Neuronal stem cell (in vitro differentiated cells): ENCODE results near the gene ABR.
A peak's percentile ranks its signal among the peaks of the same experiment; 100 is the strongest.

Experiments used
- DNase-seq: peaks from one replicate; pipeline ENCODE4 v3.0.0-alpha.2; 2013; ENCODE audit warnings: low spot score
- H2AFZ ChIP-seq: one replicate; pipeline ENCODE4 v1.6.1; 2013; ENCODE audit warnings: mild to moderate bottlenecking, low read length, inconsistent platforms
- H2AK5ac ChIP-seq: 2 replicates; pipeline ENCODE4 v1.6.1; 2013; ENCODE audit warnings: low read depth, mild to moderate bottlenecking, inconsistent platforms, low read length, moderate library complexity, mixed read lengths
- H2BK120ac ChIP-seq: 2 replicates; pipeline ENCODE4 v1.6.1; 2013; ENCODE audit warnings: low read depth, mild to moderate bottlenecking, inconsistent platforms, low read length, moderate library complexity, mixed read lengths
- H2BK12ac ChIP-seq: one replicate; pipeline ENCODE4 v1.6.1; 2013; ENCODE audit warnings: low read length, inconsistent platforms
- H2BK15ac ChIP-seq: 2 replicates; pipeline ENCODE4 v1.6.1; 2013; ENCODE audit warnings: mild to moderate bottlenecking, low read length, inconsistent platforms, mixed read lengths
- H2BK5ac ChIP-seq: one replicate; pipeline ENCODE4 v1.6.1; 2013; ENCODE audit warnings: inconsistent platforms, mild to moderate bottlenecking, low read length, moderate library complexity
- H3K14ac ChIP-seq: one replicate; pipeline ENCODE4 v1.6.1; 2013; ENCODE audit warnings: low read length, inconsistent platforms
- H3K18ac ChIP-seq: 2 replicates; pipeline ENCODE4 v1.6.1; 2013; ENCODE audit warnings: low read length, inconsistent platforms
- H3K23ac ChIP-seq: 2 replicates; pipeline ENCODE4 v1.6.1; 2013; ENCODE audit warnings: low read depth, mild to moderate bottlenecking, mixed read lengths, low read length, inconsistent platforms; ENCODE audit not compliant: poor library complexity
- H3K27ac ChIP-seq: replicated peaks from 3 replicates; pipeline ENCODE4 v1.5.1; 2013; ENCODE audit warnings: low read length, inconsistent platforms
- H3K27me3 ChIP-seq, 3 experiments: 2 replicates each; pipeline ENCODE4 v1.6.1; 2013; ENCODE audit warnings: low read length in 3 of 3, mild to moderate bottlenecking in 2 of 3, inconsistent platforms in 1 of 3, low read depth in 1 of 3, mixed read lengths in 1 of 3, moderate library complexity in 1 of 3; ENCODE audit not compliant: control insufficient read depth in 3 of 3, insufficient read depth in 3 of 3
- H3K36me3 ChIP-seq, 2 donors: replicated peaks in 1 of 2; 2 replicates each; pipeline ENCODE4 v1.6.1; 2013; ENCODE audit warnings: low read length in 2 of 2; ENCODE audit not compliant: control insufficient read depth in 2 of 2, insufficient read depth in 2 of 2
- H3K4ac ChIP-seq: 2 replicates; pipeline ENCODE4 v1.6.1; 2013; ENCODE audit warnings: inconsistent platforms, mild to moderate bottlenecking, low read length, moderate library complexity
- H3K4me1 ChIP-seq, 2 donors: 1 replicate in 1 of 2; 2 replicates in 1 of 2; pipeline ENCODE4 v1.6.1; 2013; ENCODE audit warnings: low read length in 2 of 2, low read depth in 1 of 2; ENCODE audit not compliant: control insufficient read depth in 2 of 2, insufficient read depth in 1 of 2
- H3K4me2 ChIP-seq: one replicate; pipeline ENCODE4 v1.6.1; 2013; ENCODE audit warnings: mild to moderate bottlenecking, low read length, inconsistent platforms; ENCODE audit not compliant: insufficient read depth, poor library complexity, severe bottlenecking
- H3K4me3 ChIP-seq, 2 donors: 2 replicates each; pipeline ENCODE4 v1.5.1; 2013; ENCODE audit warnings: low read length in 2 of 2, mild to moderate bottlenecking in 2 of 2, inconsistent platforms in 1 of 2, moderate library complexity in 1 of 2
- H3K79me1 ChIP-seq: one replicate; pipeline ENCODE4 v1.6.1; 2013; ENCODE audit warnings: low read depth, mild to moderate bottlenecking, inconsistent platforms, low read length, moderate library complexity
- H3K9ac ChIP-seq: one replicate; pipeline ENCODE4 v1.6.1; 2013; ENCODE audit warnings: mild to moderate bottlenecking, low read depth, low read length, inconsistent platforms; ENCODE audit not compliant: poor library complexity
- H3K9me3 ChIP-seq, 2 donors: replicated peaks in 1 of 2; 2 replicates each; pipeline versions ENCODE3 to v1.6.1; 2013; ENCODE audit warnings: low read length in 2 of 2, mild to moderate bottlenecking in 2 of 2, inconsistent platforms in 1 of 2, low read depth in 1 of 2, mixed read lengths in 1 of 2, moderate library complexity in 1 of 2; ENCODE audit not compliant: control insufficient read depth in 2 of 2, insufficient read depth in 1 of 2
- H4K8ac ChIP-seq: one replicate; pipeline ENCODE4 v1.6.1; 2013; ENCODE audit warnings: low read depth, mild to moderate bottlenecking, inconsistent platforms, low read length, moderate library complexity
- H4K91ac ChIP-seq: one replicate; pipeline ENCODE4 v1.6.1; 2013; ENCODE audit warnings: low read length, low read depth, mild to moderate bottlenecking, inconsistent platforms; ENCODE audit not compliant: poor library complexity
- WGBS, 2 donors: extraction: QIAGEN DNeasy Blood & Tissue Kit; methylation state at CpG; one replicate each; pipeline ENCODE4 v1.1.7; 2013; ENCODE audit warnings: missing lambda C conversion rate in 2 of 2, mixed read lengths in 1 of 2; ENCODE audit not compliant: insufficient read length in 2 of 2, insufficient replicate concordance in 1 of 2; ENCODE audit errors: extremely low coverage in 2 of 2; 5-methylcytosine and 5-hydroxymethylcytosine counted together

ABR gene

GRCh38 chr17:1095090-1095852, 84.5 kb downstream of the ABR start:
- Histone ChIP-seq H3K79me1 (no peaks in the 10 kb centered on the region), H2AFZ (no peak overlapping the region), H3K27me3 (no peaks in the 10 kb centered on the region), H3K36me3 (peaks cover 12 to 61% of the 10 kb centered on the region in 2 donors), H3K27ac (no peak overlapping the region), H4K8ac (no peak overlapping the region), H3K4me1 (no peaks in the 10 kb centered on the region), H2BK120ac (no peak overlapping the region), H3K4ac (no peak overlapping the region), H3K18ac (no peak overlapping the region), H2BK15ac (no peak overlapping the region), H2BK12ac (no peak overlapping the region), H3K9me3 (no peaks in the 10 kb centered on the region), H3K14ac (no peak overlapping the region), H2BK5ac (no peak overlapping the region), H2AK5ac (no peak overlapping the region), H3K23ac (peak overlapping the region; percentile 14), H3K9ac (no peak overlapping the region), H4K91ac (no peak overlapping the region), H3K4me2 (no peak overlapping the region), H3K4me3 (peak overlapping the region in 1 of 2 donors; percentile 28)
- DNase-seq, result no peak
- no CpG with 5 or more reads among the region's 31 CpGs for WGBS, 2 donors

- Histone ChIP-seq H3K27me3 (no peaks in the 10 kb centered on the region), H3K4me1 (no peaks in the 10 kb centered on the region), H2AK5ac (no peak overlapping the region), H3K4me3 (no peak overlapping the region), H2BK12ac (no peak overlapping the region), H2BK15ac (no peak overlapping the region), H3K4ac (no peak overlapping the region), H4K91ac (no peak overlapping the region), H2BK5ac (no peak overlapping the region), H3K4me2 (no peak overlapping the region), H3K23ac (no peak overlapping the region), H3K14ac (no peak overlapping the region), H3K9me3 (peaks cover 0 to 2% of the 10 kb centered on the region in 2 donors), H2BK120ac (no peak overlapping the region), H3K36me3 (peaks cover 9 to 63% of the 10 kb centered on the region in 2 donors), H3K9ac (no peak overlapping the region), H3K27ac (no peak overlapping the region), H4K8ac (no peak overlapping the region), H2AFZ (no peak overlapping the region), H3K18ac (no peak overlapping the region), H3K79me1 (peaks cover 4% of the 10 kb centered on the region)
- WGBS, 2 donors, result no CpG with 5 or more reads among the region's 6 CpGs
- no peak for DNase-seq
Observed at GRCh38 chr17:1094591-1094990, 85.2 kb downstream of the ABR start.

- no peak overlapping the region for H2BK120ac ChIP-seq
- no peak overlapping the region for H3K18ac ChIP-seq
- no CpG with 5 or more reads among the region's 14 CpGs for WGBS, 2 donors
- H4K91ac ChIP-seq, result no peak overlapping the region
- H2AK5ac ChIP-seq, result no peak overlapping the region
- H3K27me3 ChIP-seq, result no peaks in the 10 kb centered on the region
- H2BK12ac ChIP-seq, result no peak overlapping the region
- no peak overlapping the region for H3K4me3 ChIP-seq
- DNase-seq, result no peak
- H3K9me3 ChIP-seq, result peaks cover 0 to 2% of the 10 kb centered on the region in 2 donors
- no peak overlapping the region for H2AFZ ChIP-seq
- peaks cover 9 to 56% of the 10 kb centered on the region in 2 donors for H3K36me3 ChIP-seq
- no peak overlapping the region for H3K23ac ChIP-seq
- no peak overlapping the region for H3K4me2 ChIP-seq
- H3K4me1 ChIP-seq, result peaks cover 0 to 3% of the 10 kb centered on the region in 2 donors
- no peak overlapping the region for H3K9ac ChIP-seq
- H2BK15ac ChIP-seq, result no peak overlapping the region
- peak overlapping the region; percentile 56 for H3K14ac ChIP-seq
- no peak overlapping the region for H2BK5ac ChIP-seq
- no peak overlapping the region for H3K27ac ChIP-seq
- no peak overlapping the region for H3K4ac ChIP-seq
- peaks cover 7% of the 10 kb centered on the region for H3K79me1 ChIP-seq
- H4K8ac ChIP-seq, result no peak overlapping the region
Observed at GRCh38 chr17:1091900-1092299, 87.9 kb downstream of the ABR start.

DNA sequence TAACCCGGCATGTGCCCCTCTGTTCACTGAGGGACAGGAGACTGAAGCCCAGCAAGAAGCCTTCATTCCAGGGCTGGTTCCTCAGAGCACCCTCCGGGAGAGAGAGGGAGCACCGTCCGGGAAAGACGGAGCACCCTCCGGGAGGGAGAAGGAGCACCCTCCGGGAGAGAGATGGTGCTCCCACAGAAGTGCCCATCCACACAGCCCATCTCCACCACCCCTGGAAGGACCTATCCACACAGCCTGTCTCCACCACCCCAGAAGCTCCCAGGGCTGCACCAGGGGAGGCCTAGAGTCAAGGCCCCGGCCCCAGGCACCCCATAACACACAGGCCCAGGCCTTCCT, 88.6 kb downstream of the ABR start:
- no peak overlapping the region for H2AFZ ChIP-seq
- DNase-seq, result no peak
- H2BK12ac ChIP-seq, result no peak overlapping the region
- H3K27ac ChIP-seq, result no peak overlapping the region
- no peak overlapping the region for H3K18ac ChIP-seq
- peaks cover 0 to 3% of the 10 kb centered on the region in 2 donors for H3K4me1 ChIP-seq
- H3K79me1 ChIP-seq, result peaks cover 7% of the 10 kb centered on the region
- no peak overlapping the region for H3K9ac ChIP-seq
- WGBS, 2 donors, result no CpG with 5 or more reads among the region's 8 CpGs
- H2BK5ac ChIP-seq, result no peak overlapping the region
- peaks cover 9 to 59% of the 10 kb centered on the region in 2 donors for H3K36me3 ChIP-seq
- no peak overlapping the region for H3K4ac ChIP-seq
- no peak overlapping the region for H3K4me3 ChIP-seq
- no peak overlapping the region for H4K91ac ChIP-seq
- H3K4me2 ChIP-seq, result no peak overlapping the region
- no peak overlapping the region for H3K14ac ChIP-seq
- H2BK120ac ChIP-seq, result no peak overlapping the region
- H2AK5ac ChIP-seq, result no peak overlapping the region
- H2BK15ac ChIP-seq, result no peak overlapping the region
- H3K9me3 ChIP-seq, result peaks cover 0 to 2% of the 10 kb centered on the region in 2 donors
- H3K27me3 ChIP-seq, result no peaks in the 10 kb centered on the region
- peak overlapping the region; percentile 55 for H3K23ac ChIP-seq
- no peak overlapping the region for H4K8ac ChIP-seq
